IMR-90 (cell line): ENCODE results near the gene FGD3. TPM values are rescaled to one million over a fixed set of nuclear protein-coding genes. Genes with fewer than 3 reads are reported as not detected.

Source experiments
- ATAC-seq: fragments of 200-7000 bp; cut with Tn5 transposase; 2 replicates; pipeline ENCODE4 v1.9.1; 2020; ENCODE audit warnings: low read depth, mild to moderate bottlenecking, moderate library complexity
- BruUV-seq: library from RNA; stranded (reverse); fragments of 400-500 nt; replicated peaks from 2 replicates; lab custom pipeline; 2021; lab: Mats Ljungman, UMichigan
- CTCF ChIA-PET: fragments of 300-600 bp; formaldehyde crosslinking; extraction: SDS; loops from one replicate; lab custom pipeline; 2021; ENCODE audit warnings: antibody characterized with exemption; lab: Yijun Ruan, JAX
- POLR2A ChIA-PET: fragments of 300-600 bp; sonication (Branson Sonifier 250); formaldehyde crosslinking; loops from one replicate; lab custom pipeline; 2022; ENCODE audit warnings: antibody characterized with exemption; ENCODE audit not compliant: unreplicated experiment; lab: Charles Lee
- DNase-seq: peaks from one replicate; pipeline ENCODE4 v3.0.0; 2013
- H2AFZ ChIP-seq: replicated peaks from 2 replicates; pipeline ENCODE3; 2013; ENCODE audit warnings: low read length, mild to moderate bottlenecking; ENCODE audit not compliant: poor library complexity
- H2AK5ac ChIP-seq: 2 replicates; pipeline ENCODE4 v1.6.1; 2013; ENCODE audit warnings: low read depth, low read length, inconsistent platforms
- H2AK9ac ChIP-seq: replicated peaks from 2 replicates; pipeline ENCODE3; 2013; ENCODE audit warnings: mild to moderate bottlenecking, low read depth, low read length, moderate library complexity; ENCODE audit not compliant: poor library complexity
- H2BK120ac ChIP-seq: 2 replicates; pipeline ENCODE4 v1.6.1; 2013; ENCODE audit warnings: low read depth, low read length, inconsistent platforms
- H2BK15ac ChIP-seq: 3 replicates; pipeline ENCODE4 v1.6.1; 2013; ENCODE audit warnings: low read depth, low read length, inconsistent platforms
- H2BK20ac ChIP-seq: 2 replicates; pipeline ENCODE4 v1.6.1; 2013; ENCODE audit warnings: low read depth, mild to moderate bottlenecking, inconsistent platforms, low read length, moderate library complexity
- H2BK5ac ChIP-seq: 2 replicates; pipeline ENCODE4 v1.6.1; 2013; ENCODE audit warnings: mild to moderate bottlenecking, low read depth, low read length, inconsistent platforms; ENCODE audit not compliant: poor library complexity, severe bottlenecking
- H3K14ac ChIP-seq: replicated peaks from 2 replicates; pipeline ENCODE4 v1.6.1; 2013; ENCODE audit warnings: low read depth, low read length, inconsistent platforms
- H3K18ac ChIP-seq: 2 replicates; pipeline ENCODE4 v1.6.1; 2013; ENCODE audit warnings: low read depth, low read length, control low read depth
- H3K23ac ChIP-seq: 2 replicates; pipeline ENCODE4 v1.6.1; 2013; ENCODE audit warnings: low read depth, low read length, inconsistent platforms
- H3K27ac ChIP-seq: 2 replicates; pipeline ENCODE4 v1.5.1; 2013; ENCODE audit warnings: mild to moderate bottlenecking, control low read depth, low read length; ENCODE audit not compliant: insufficient read depth
- H3K27me3 ChIP-seq: 2 replicates; pipeline ENCODE4 v1.6.1; 2013; ENCODE audit warnings: low read length; ENCODE audit not compliant: control insufficient read depth, insufficient read depth
- H3K36me3 ChIP-seq: 2 replicates; pipeline ENCODE4 v1.6.1; 2013; ENCODE audit warnings: low read length, mixed read lengths; ENCODE audit not compliant: control insufficient read depth, insufficient read depth
- H3K4ac ChIP-seq: 2 replicates; pipeline ENCODE4 v1.6.1; 2013; ENCODE audit warnings: low read depth, low read length, inconsistent platforms
- H3K4me1 ChIP-seq: 2 replicates; pipeline ENCODE4 v1.6.1; 2013; ENCODE audit warnings: low read length, mixed read lengths; ENCODE audit not compliant: control insufficient read depth, insufficient read depth
- H3K4me2 ChIP-seq: 2 replicates; pipeline ENCODE4 v1.6.1; 2013; ENCODE audit warnings: low read depth, mild to moderate bottlenecking, control low read depth, low read length, moderate library complexity
- H3K4me3 ChIP-seq: 2 replicates; pipeline ENCODE4 v1.5.1; 2013; ENCODE audit warnings: low read depth, mild to moderate bottlenecking, control low read depth, low read length, moderate library complexity; ENCODE audit not compliant: insufficient read depth
- H3K56ac ChIP-seq: 2 replicates; pipeline ENCODE4 v1.6.1; 2013; ENCODE audit warnings: low read length, inconsistent platforms; ENCODE audit not compliant: insufficient read depth; ENCODE audit errors: extremely low read depth
- H3K79me1 ChIP-seq, 2 experiments: 2 replicates each; pipeline ENCODE4 v1.6.1; 2013; ENCODE audit warnings: low read length in 2 of 2, inconsistent platforms in 1 of 2, low read depth in 1 of 2
- H3K9ac ChIP-seq: 2 replicates; pipeline ENCODE4 v1.6.1; 2013; ENCODE audit warnings: low read depth, low read length, control low read depth
- H3K9me1 ChIP-seq: 2 replicates; pipeline ENCODE4 v1.6.1; 2013; ENCODE audit warnings: low read length, inconsistent platforms; ENCODE audit not compliant: insufficient read depth
- H3K9me3 ChIP-seq: 2 replicates; pipeline ENCODE4 v1.6.1; 2013; ENCODE audit warnings: low read length; ENCODE audit not compliant: control insufficient read depth, insufficient read depth
- H4K20me1 ChIP-seq: 2 replicates; pipeline ENCODE4 v1.6.1; 2013; ENCODE audit warnings: low read length, inconsistent platforms; ENCODE audit not compliant: insufficient read depth
- H4K5ac ChIP-seq: 2 replicates; pipeline ENCODE4 v1.6.1; 2013; ENCODE audit warnings: mild to moderate bottlenecking, low read depth, low read length, control low read depth
- H4K8ac ChIP-seq, 2 experiments: 2 replicates each; pipeline ENCODE4 v1.6.1; 2013; ENCODE audit warnings: low read depth in 2 of 2, low read length in 2 of 2, control low read depth in 1 of 2, inconsistent platforms in 1 of 2
- H4K91ac ChIP-seq: 2 replicates; pipeline ENCODE4 v1.6.1; 2013; ENCODE audit warnings: low read depth, low read length, inconsistent platforms; ENCODE audit not compliant: insufficient read depth
- FOS ChIP-seq: fragments of 150-350 bp; IDR thresholded peaks from 2 replicates; pipeline ENCODE4 v1.6.1; 2016; ENCODE audit warnings: low read depth, low read length
- MAFK ChIP-seq: IDR thresholded peaks from 2 replicates; pipeline ENCODE4 v1.6.1; 2012; ENCODE audit warnings: low read depth, low read length, improper control_type of control experiment
- RAD21 ChIP-seq: IDR thresholded peaks from 2 replicates; pipeline ENCODE4 v1.6.1; 2012; ENCODE audit warnings: low read length, improper control_type of control experiment
- RCOR1 ChIP-seq: IDR thresholded peaks from 2 replicates; pipeline ENCODE4 v1.6.1; 2012; ENCODE audit warnings: mild to moderate bottlenecking, low read length, improper control_type of control experiment; ENCODE audit not compliant: insufficient replicate concordance
- WGBS, 2 experiments: methylation state at CpG; one replicate each; pipeline versions ENCODE4 v1.1.5 to v1.1.7; 2013; ENCODE audit warnings: missing lambda C conversion rate in 2 of 2; ENCODE audit not compliant: insufficient read length in 1 of 2; ENCODE audit errors: extremely low coverage in 2 of 2; 5-methylcytosine and 5-hydroxymethylcytosine counted together
- dilution Hi-C: fragments of 300-500 bp; cut with HindIII; formaldehyde crosslinking; loops from one replicate; pipeline ENCODE4 v1.14.3; 2018; ENCODE audit warnings: low sequenced_read_pairs; ENCODE audit not compliant: unreplicated experiment
- in situ Hi-C: fragments of 300-500 bp; cut with MboI; formaldehyde crosslinking; loops from 3 replicates; pipeline ENCODE4 v1.14.3; 2019; ENCODE audit warnings: low sequenced_read_pairs, inconsistent platforms, mixed read lengths
- intact Hi-C: fragments of 100-400 bp; cut with micrococcal nuclease; formaldehyde crosslinking; loops from 2 replicates; pipeline ENCODE4 v1.10.0; 2022
- polyA plus RNA-seq, 3 experiments: library from polyadenylated mRNA; depleted of rRNA; stranded (reverse); fragments of >200 nt; gene quantifications; 2 replicates each; pipeline ENCODE4 v1.2.3, GENCODE V29; 2012; ENCODE audit warnings: low replicate concordance in 1 of 3
- total RNA-seq: library from RNA; depleted of rRNA; stranded (reverse); fragments of >200 nt; gene quantifications from 2 replicates; pipeline ENCODE4 v1.2.3, GENCODE V29; 2012
- TF ChIP-seq, protein P1 (sequence below): fragments of 150-350 bp; IDR thresholded peaks from 2 replicates; pipeline ENCODE4 v1.6.1; 2017; ENCODE audit warnings: mild to moderate bottlenecking, antibody characterized with exemption, low read length, low read depth
- TF ChIP-seq, protein P2 (sequence below): fragments of 150-350 bp; IDR thresholded peaks from 2 replicates; pipeline ENCODE4 v1.6.1; 2016; ENCODE audit warnings: low read depth, mild to moderate bottlenecking, low read length, moderate library complexity, borderline replicate concordance

FGD3 gene
- total and polyA plus RNA-seq, 2 of the 4 experiments (the other 2 are of a cell fraction) = not detected

DNA sequence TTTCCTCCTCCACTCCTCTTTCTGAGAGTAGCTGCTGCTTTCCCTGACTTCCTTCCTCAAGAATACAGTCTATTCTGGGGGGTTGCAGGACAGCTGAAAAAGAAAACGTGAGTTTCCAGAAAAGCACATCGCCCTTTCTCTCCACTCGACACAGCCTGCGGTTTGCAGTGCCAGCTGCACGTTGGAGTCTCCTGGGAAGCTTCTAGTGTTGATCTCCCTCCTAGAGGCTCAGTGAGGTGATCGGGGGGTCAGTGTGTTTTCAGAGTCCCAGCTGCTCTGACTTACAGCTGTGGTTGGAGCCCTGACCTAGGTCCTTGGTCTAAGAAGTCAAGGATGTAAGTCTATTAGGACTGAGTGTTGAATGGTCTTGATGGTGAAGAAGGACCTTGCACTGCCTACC is 86.2 kb downstream of the FGD3 start:
- Histone ChIP-seq H3K36me3 (no peaks in the 10 kb centered on the region), H2BK5ac (no peak overlapping the region), H4K8ac (no peak overlapping the region), H2BK15ac (no peak overlapping the region), H3K4me2 (no peak overlapping the region), H3K9ac (no peak overlapping the region), H2BK120ac (no peak overlapping the region), H3K14ac (no peak overlapping the region), H3K9me3 (no peaks in the 10 kb centered on the region), H3K4me3 (no peak overlapping the region), H2BK20ac (no peak overlapping the region), H2AK9ac (no peak overlapping the region), H3K4ac (no peak overlapping the region), H3K27me3 (peaks cover 26% of the 10 kb centered on the region), H3K27ac (no peak overlapping the region), H4K91ac (no peak overlapping the region), H3K18ac (no peak overlapping the region), H3K56ac (no peak overlapping the region), H3K4me1 (no peaks in the 10 kb centered on the region), H2AFZ (no peak overlapping the region), H2AK5ac (no peak overlapping the region), H4K5ac (no peak overlapping the region), H3K79me1 (no peaks in the 10 kb centered on the region), H3K9me1 (no peaks in the 10 kb centered on the region), H3K23ac (no peak overlapping the region), H4K20me1 (no peaks in the 10 kb centered on the region)
- 0% methylated on average over 1 of the region's 6 CpGs; no CpG with 5 or more reads in 1 of the 2 experiments for WGBS, 2 experiments
- ChIA-PET CTCF (no interaction called here), POLR2A (no interaction called here)
- TF ChIP-seq FOS = no peak
- TF ChIP-seq, protein P1, sequence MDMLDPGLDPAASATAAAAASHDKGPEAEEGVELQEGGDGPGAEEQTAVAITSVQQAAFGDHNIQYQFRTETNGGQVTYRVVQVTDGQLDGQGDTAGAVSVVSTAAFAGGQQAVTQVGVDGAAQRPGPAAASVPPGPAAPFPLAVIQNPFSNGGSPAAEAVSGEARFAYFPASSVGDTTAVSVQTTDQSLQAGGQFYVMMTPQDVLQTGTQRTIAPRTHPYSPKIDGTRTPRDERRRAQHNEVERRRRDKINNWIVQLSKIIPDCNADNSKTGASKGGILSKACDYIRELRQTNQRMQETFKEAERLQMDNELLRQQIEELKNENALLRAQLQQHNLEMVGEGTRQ = no peak
- no peak for TF ChIP-seq RCOR1
- TF ChIP-seq MAFK = no peak
- no peak for TF ChIP-seq RAD21
- TF ChIP-seq, protein P2, sequence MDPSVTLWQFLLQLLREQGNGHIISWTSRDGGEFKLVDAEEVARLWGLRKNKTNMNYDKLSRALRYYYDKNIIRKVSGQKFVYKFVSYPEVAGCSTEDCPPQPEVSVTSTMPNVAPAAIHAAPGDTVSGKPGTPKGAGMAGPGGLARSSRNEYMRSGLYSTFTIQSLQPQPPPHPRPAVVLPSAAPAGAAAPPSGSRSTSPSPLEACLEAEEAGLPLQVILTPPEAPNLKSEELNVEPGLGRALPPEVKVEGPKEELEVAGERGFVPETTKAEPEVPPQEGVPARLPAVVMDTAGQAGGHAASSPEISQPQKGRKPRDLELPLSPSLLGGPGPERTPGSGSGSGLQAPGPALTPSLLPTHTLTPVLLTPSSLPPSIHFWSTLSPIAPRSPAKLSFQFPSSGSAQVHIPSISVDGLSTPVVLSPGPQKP = no peak
- ATAC-seq (no peak), DNase-seq (no peak)
- dilution Hi-C loops (no loop called here), in situ Hi-C loops (no loop called here), intact Hi-C loops (no loop called here)
- BruUV-seq = no TSS peak
